Upper lobe of right lung (tissue), 1 donor: Measurements from ENCODE around the gene WNT2B. TPM values are rescaled to one million over a fixed set of nuclear protein-coding genes. Genes with fewer than 3 reads are reported as not detected.

Source experiments
- ATAC-seq: fragments of 200-7000 bp; cut with Tn5 transposase; one replicate; pipeline ENCODE4 v1.9.1; 2020; ENCODE audit warnings: mild to moderate bottlenecking, moderate library complexity
- DNase-seq: peaks from one replicate; pipeline ENCODE4 v3.0.0-alpha.2; 2020
- H3K27ac ChIP-seq: fragments of 200-600 bp; one replicate; pipeline ENCODE4 v1.8.0; 2022
- H3K27me3 ChIP-seq: fragments of 200-600 bp; one replicate; pipeline ENCODE4 v1.8.0; 2022; ENCODE audit warnings: mild to moderate bottlenecking
- H3K36me3 ChIP-seq: fragments of 200-600 bp; one replicate; pipeline ENCODE4 v1.8.0; 2022
- H3K4me1 ChIP-seq: fragments of 200-600 bp; one replicate; pipeline ENCODE4 v1.8.0; 2022
- H3K4me3 ChIP-seq: fragments of 200-600 bp; one replicate; pipeline ENCODE4 v1.8.0; 2022; ENCODE audit warnings: mild to moderate bottlenecking
- H3K9me3 ChIP-seq: fragments of 200-600 bp; one replicate; pipeline ENCODE4 v1.8.0; 2022
- CTCF ChIP-seq: fragments of 200-600 bp; IDR thresholded peaks from one replicate; pipeline ENCODE4 v1.8.0; 2022; ENCODE audit warnings: antibody characterized with exemption
- intact Hi-C: fragments of 100-400 bp; cut with DNase I; formaldehyde crosslinking; loops from one replicate; pipeline ENCODE4 v1.11.0; 2022
- total RNA-seq: library from RNA; stranded (reverse); fragmentation: NEBNext Ultra II Directional; extraction: Animal tissue kit (Norgen Biotek cat#: 25700); gene quantifications from one replicate; pipeline ENCODE4 v1.2.1, GENCODE V29; 2021
- donor health status: DM: no; HTN: yes; CAD: no; lungs with severe emphysema.

Gene WNT2B
- total RNA-seq, 1 donor from 2014 or later = 8.5 TPM

- Histone ChIP-seq H3K4me3 (no peak overlapping the region), H3K4me1 (no peaks in the 10 kb centered on the region), H3K27me3 (no peaks in the 10 kb centered on the region), H3K9me3 (no peaks in the 10 kb centered on the region), H3K27ac (no peak overlapping the region), H3K36me3 (peaks cover 4% of the 10 kb centered on the region)
- TF ChIP-seq CTCF = no peak
- no peak for DNase-seq
- intact Hi-C loops = no loop called here
- no peak for ATAC-seq
Observed at GRCh38 chr1:112558634-112559033, 49.9 kb downstream of the WNT2B start.

- Histone ChIP-seq H3K4me3 (no peak overlapping the region), H3K4me1 (no peaks in the 10 kb centered on the region), H3K27me3 (no peaks in the 10 kb centered on the region), H3K27ac (no peak overlapping the region), H3K36me3 (peaks cover 4% of the 10 kb centered on the region), H3K9me3 (no peaks in the 10 kb centered on the region)
- ATAC-seq = no peak
- no peak for DNase-seq
- TF ChIP-seq CTCF = no peak
- intact Hi-C loops = no loop called here
Observed at GRCh38 chr1:112563341-112563740, 54.6 kb downstream of the WNT2B start.

GRCh38 chr1:112564081-112564480 lies 55.3 kb downstream of the WNT2B start:
- no peak overlapping the region for H3K4me3 ChIP-seq
- no peak overlapping the region for H3K27ac ChIP-seq
- H3K27me3 ChIP-seq = no peaks in the 10 kb centered on the region
- peaks cover 8% of the 10 kb centered on the region for H3K36me3 ChIP-seq
- intact Hi-C loops = no loop called here
- no peaks in the 10 kb centered on the region for H3K4me1 ChIP-seq
- no peak for ATAC-seq
- DNase-seq = no peak
- H3K9me3 ChIP-seq = no peaks in the 10 kb centered on the region
- no peak for TF ChIP-seq CTCF

GRCh38 chr1:112565800-112566199 lies 57.0 kb downstream of the WNT2B start:
- H3K27ac ChIP-seq = no peak overlapping the region
- DNase-seq (no peak), ATAC-seq (no peak)
- intact Hi-C loops = no loop called here
- H3K36me3 ChIP-seq = peaks cover 16% of the 10 kb centered on the region
- no peaks in the 10 kb centered on the region for H3K4me1 ChIP-seq
- no peaks in the 10 kb centered on the region for H3K9me3 ChIP-seq
- TF ChIP-seq CTCF = no peak
- H3K27me3 ChIP-seq = no peaks in the 10 kb centered on the region
- no peak overlapping the region for H3K4me3 ChIP-seq

- no peak for ATAC-seq
- no peak for TF ChIP-seq CTCF
- H3K4me3 ChIP-seq = no peak overlapping the region
- H3K36me3 ChIP-seq = peaks cover 63% of the 10 kb centered on the region
- no peak overlapping the region for H3K27ac ChIP-seq
- no peaks in the 10 kb centered on the region for H3K27me3 ChIP-seq
- no peaks in the 10 kb centered on the region for H3K4me1 ChIP-seq
- DNase-seq = no peak
- intact Hi-C loops = no loop called here
- H3K9me3 ChIP-seq = no peaks in the 10 kb centered on the region
Observed at GRCh38 chr1:112575154-112575804, 66.5 kb downstream of the WNT2B start.

- Histone ChIP-seq H3K4me1 (no peaks in the 10 kb centered on the region), H3K27ac (no peak overlapping the region), H3K9me3 (no peaks in the 10 kb centered on the region), H3K4me3 (no peak overlapping the region), H3K27me3 (no peaks in the 10 kb centered on the region), H3K36me3 (peaks cover 64% of the 10 kb centered on the region)
- ATAC-seq (no peak), DNase-seq (no peak)
- TF ChIP-seq CTCF = no peak
- intact Hi-C loops = no loop called here
Observed at GRCh38 chr1:112576240-112576639, 67.5 kb downstream of the WNT2B start.
